Measurements from ENCODE around the gene LYSET. TPM values are rescaled to one million over a fixed set of nuclear protein-coding genes. Genes with fewer than 3 reads are reported as not detected.

LYSET gene
- total RNA-seq, 1 experiment from 2014 or later: 14.3 TPM

GRCh38 chr14:93137864-93138263 is 47.3 kb upstream of the LYSET start:
- ChIA-PET POLR2A (ENCODE audit: unreplicated experiment) (interaction anchor here (0.7 kb wide), 1 partner anchor 23 kb away, joined by 3 read pairs; no protein-coding TSS in a partner anchor), CTCF (interaction anchor here (0.6 kb wide), 2 partner anchors 8 to 32 kb away, joined by 3 to 9 read pairs; no protein-coding TSS in a partner anchor)
- Histone ChIP-seq H3F3A (ENCODE audit: insufficient read depth, low read depth) (peaks cover 23% of the 10 kb centered on the region), H3K9me3 (ENCODE audit: insufficient read depth, low read depth) (no peaks in the 10 kb centered on the region), H3K9me2 (ENCODE audit: insufficient read depth) (no peaks in the 10 kb centered on the region), H3K27me3 (ENCODE audit: insufficient read depth, low read depth) (no peaks in the 10 kb centered on the region), H3K27ac (no peak overlapping the region), H2AFZ (no peak overlapping the region), H3K4me1 (replicated peaks; ENCODE audit: insufficient read depth) (peaks cover 30% of the 10 kb centered on the region), H4K20me1 (ENCODE audit: insufficient read depth) (no peaks in the 10 kb centered on the region), H3K4me3 (no peak overlapping the region), H3K4me2 (no peak overlapping the region), H3K79me2 (ENCODE audit: low read depth) (no peaks in the 10 kb centered on the region), H3K36me3 (ENCODE audit: low read depth) (no peaks in the 10 kb centered on the region)
- BruUV-seq (replicated peaks): no TSS peak
- DNase-seq: no peak
- TF ChIP-seq CTCF (conservative IDR thresholded peaks at IDR 0.05): no peak
- intact Hi-C loops (cut with micrococcal nuclease; ENCODE audit: unreplicated experiment): loop anchor here (2.0 kb wide), 2 partner anchors 165 to 257 kb away; no protein-coding TSS in a partner anchor

- BruUV-seq (replicated peaks): no TSS peak
These were observed 42.1 kb upstream of the LYSET start for GRCh38 chr14:93142854-93143652.

GRCh38 chr14:93146119-93146518 is 39.0 kb upstream of the LYSET start:
- DNase-seq: no peak
- H4K20me1 ChIP-seq (ENCODE audit: insufficient read depth): no peaks in the 10 kb centered on the region
- no peak overlapping the region for H3K27ac ChIP-seq
- H3K4me2 ChIP-seq: no peak overlapping the region
- no peaks in the 10 kb centered on the region for H3K36me3 ChIP-seq (ENCODE audit: low read depth)
- no peaks in the 10 kb centered on the region for H3K9me2 ChIP-seq (ENCODE audit: insufficient read depth)
- H2AFZ ChIP-seq: no peak overlapping the region
- no peaks in the 10 kb centered on the region for H3K9me3 ChIP-seq (ENCODE audit: insufficient read depth, low read depth)
- BruUV-seq (replicated peaks): no TSS peak
- H3F3A ChIP-seq (ENCODE audit: insufficient read depth, low read depth): no peaks in the 10 kb centered on the region; the same call in 1 of the 2 replicates
- ChIA-PET CTCF (interaction anchor here (0.6 kb wide), 1 partner anchor 8 kb away, joined by 3 read pairs; no protein-coding TSS in a partner anchor), POLR2A (ENCODE audit: unreplicated experiment) (no interaction called here)
- H3K27me3 ChIP-seq (ENCODE audit: insufficient read depth, low read depth): no peaks in the 10 kb centered on the region
- H3K4me3 ChIP-seq: no peak overlapping the region
- 0 out of 2 replicates have a peak, but pooled peaks cover 1% of the 10 kb centered on the region for H3K4me1 ChIP-seq (replicated peaks; ENCODE audit: insufficient read depth)
- no peaks in the 10 kb centered on the region for H3K79me2 ChIP-seq (ENCODE audit: low read depth)
- intact Hi-C loops (cut with micrococcal nuclease; ENCODE audit: unreplicated experiment): no loop called here
- no peak for TF ChIP-seq EZH2 (IDR thresholded peaks at IDR 0.05; ENCODE audit: low read depth)
- no peak for TF ChIP-seq CTCF (conservative IDR thresholded peaks at IDR 0.05)

More at GRCh38 chr14:93142854-93143652, 42.1 kb upstream of the LYSET start:
- H3K4me2 ChIP-seq: no peak overlapping the region
- TF ChIP-seq EZH2 (IDR thresholded peaks at IDR 0.05; ENCODE audit: low read depth): no peak
- TF ChIP-seq CTCF (conservative IDR thresholded peaks at IDR 0.05): no peak
- H3K9me3 ChIP-seq (ENCODE audit: insufficient read depth, low read depth): no peaks in the 10 kb centered on the region
- no peak for DNase-seq
- no peaks in the 10 kb centered on the region for H3K27me3 ChIP-seq (ENCODE audit: insufficient read depth, low read depth)
- no peaks in the 10 kb centered on the region; the same call in 1 of the 2 replicates for H3F3A ChIP-seq (ENCODE audit: insufficient read depth, low read depth)
- POLR2A ChIA-PET (ENCODE audit: unreplicated experiment): no interaction called here
- no peak overlapping the region for H2AFZ ChIP-seq
- no peak overlapping the region for H3K4me3 ChIP-seq
- H3K27ac ChIP-seq: no peak overlapping the region
- H3K36me3 ChIP-seq (ENCODE audit: low read depth): no peaks in the 10 kb centered on the region
- CTCF ChIA-PET: no interaction called here
- no peaks in the 10 kb centered on the region for H3K79me2 ChIP-seq (ENCODE audit: low read depth)
- no peaks in the 10 kb centered on the region for H4K20me1 ChIP-seq (ENCODE audit: insufficient read depth)
- intact Hi-C loops (cut with micrococcal nuclease; ENCODE audit: unreplicated experiment): no loop called here
- H3K4me1 ChIP-seq (replicated peaks; ENCODE audit: insufficient read depth): no peaks in the 10 kb centered on the region
- no peaks in the 10 kb centered on the region for H3K9me2 ChIP-seq (ENCODE audit: insufficient read depth)

Data from PC-9 (cell line).